Measurements from ENCODE around the gene SLC47A1.

SLC47A1 gene

GRCh38 chr17:19551591-19552148 lies 18.0 kb downstream of the SLC47A1 start:
- no peak for TF ChIP-seq CTCF (IDR thresholded peaks at IDR 0.05; ENCODE audit: extremely low read depth, missing control alignments)

GRCh38 chr17:19553036-19553435 lies 19.4 kb downstream of the SLC47A1 start:
- no peak for DNase-seq (ENCODE audit: low spot score)
- TF ChIP-seq CTCF (IDR thresholded peaks at IDR 0.05; ENCODE audit: extremely low read depth, missing control alignments): no peak

More at GRCh38 chr17:19551591-19552148, 18.0 kb downstream of the SLC47A1 start:
- no peak for DNase-seq (ENCODE audit: low spot score)

GRCh38 chr17:19554393-19554792 lies 20.7 kb downstream of the SLC47A1 start:
- no peak for TF ChIP-seq CTCF (IDR thresholded peaks at IDR 0.05; ENCODE audit: extremely low read depth, missing control alignments)
- no peak for DNase-seq (ENCODE audit: low spot score)

GRCh38 chr17:19555746-19556145 lies 22.1 kb downstream of the SLC47A1 start:
- TF ChIP-seq CTCF (IDR thresholded peaks at IDR 0.05; ENCODE audit: extremely low read depth, missing control alignments): no peak

GRCh38 chr17:19558946-19559345 lies 25.3 kb downstream of the SLC47A1 start:
- TF ChIP-seq CTCF (IDR thresholded peaks at IDR 0.05; ENCODE audit: extremely low read depth, missing control alignments): no peak
- no peak for DNase-seq (ENCODE audit: low spot score)

More at GRCh38 chr17:19555746-19556145, 22.1 kb downstream of the SLC47A1 start:
- no peak for DNase-seq (ENCODE audit: low spot score)

- no peak for DNase-seq (ENCODE audit: low spot score)
Measured at GRCh38 chr17:19561697-19562318, 28.2 kb downstream of the SLC47A1 start.

More at GRCh38 chr17:19561697-19562318, 28.2 kb downstream of the SLC47A1 start:
- no peak for TF ChIP-seq CTCF (IDR thresholded peaks at IDR 0.05; ENCODE audit: extremely low read depth, missing control alignments)
